ENCODE measurements around the gene TRHDE. TPM values are rescaled to one million over a fixed set of nuclear protein-coding genes. Genes with fewer than 3 reads are reported as not detected.
A peak's percentile ranks its signal among the peaks of the same experiment; 100 is the strongest.

TRHDE gene
- total RNA-seq, 6 experiments from 2014 or later = 65.7 to 106 (median 93.3) TPM

- Mint-ChIP-seq H3K27me3 (ENCODE audit: insufficient read depth) (0 out of 2 replicates have a peak, but pooled peaks cover 3% of the 10 kb centered on the region), H3K36me3 (ENCODE audit: low read depth) (peaks cover 9% of the 10 kb centered on the region), H3K9me3 (no peaks in the 10 kb centered on the region), H3K27ac (no peak overlapping the region), H3K4me3 (no peak overlapping the region), H3K4me1 (ENCODE audit: low read depth) (peaks cover 11% of the 10 kb centered on the region)
- no peak for TF ChIP-seq CTCF (IDR thresholded peaks at IDR 0.05)
- no peak for DNase-seq
These were observed 195.8 kb downstream of the TRHDE start for GRCh38 chr12:72467985-72468384.

- Mint-ChIP-seq H3K36me3 (ENCODE audit: low read depth) (peaks cover 9% of the 10 kb centered on the region), H3K27ac (no peak overlapping the region), H3K4me1 (ENCODE audit: low read depth) (peaks cover 5% of the 10 kb centered on the region), H3K27me3 (ENCODE audit: insufficient read depth) (0 out of 2 replicates have a peak, but pooled peaks cover under 1% of the 10 kb centered on the region), H3K4me3 (no peak overlapping the region), H3K9me3 (no peaks in the 10 kb centered on the region)
- DNase-seq = no peak
- TF ChIP-seq CTCF (IDR thresholded peaks at IDR 0.05) = no peak
These were observed 196.3 kb downstream of the TRHDE start for GRCh38 chr12:72468505-72468904.

GRCh38 chr12:72471806-72472205 is 199.6 kb downstream of the TRHDE start:
- no peak for DNase-seq
- Mint-ChIP-seq H3K4me3 (no peak overlapping the region), H3K9me3 (no peaks in the 10 kb centered on the region), H3K4me1 (ENCODE audit: low read depth) (no peaks in the 10 kb centered on the region), H3K27me3 (ENCODE audit: insufficient read depth) (no peaks in the 10 kb centered on the region), H3K36me3 (ENCODE audit: low read depth) (peaks cover 15% of the 10 kb centered on the region), H3K27ac (peak overlapping the region; percentile 16; the same call in 1 of the 2 replicates)
- no peak for TF ChIP-seq CTCF (IDR thresholded peaks at IDR 0.05)

GRCh38 chr12:72472350-72472749 is 200.2 kb downstream of the TRHDE start:
- Mint-ChIP-seq H3K4me1 (ENCODE audit: low read depth) (no peaks in the 10 kb centered on the region), H3K36me3 (ENCODE audit: low read depth) (peaks cover 15% of the 10 kb centered on the region)
- DNase-seq = no peak

GRCh38 chr12:72476301-72476700 is 204.1 kb downstream of the TRHDE start:
- TF ChIP-seq CTCF (IDR thresholded peaks at IDR 0.05) = no peak
- Mint-ChIP-seq H3K9me3 (no peaks in the 10 kb centered on the region), H3K27me3 (ENCODE audit: insufficient read depth) (no peaks in the 10 kb centered on the region), H3K4me3 (no peak overlapping the region), H3K27ac (no peak overlapping the region), H3K36me3 (ENCODE audit: low read depth) (peaks cover 9% of the 10 kb centered on the region; the same call in 1 of the 2 replicates), H3K4me1 (ENCODE audit: low read depth) (no peaks in the 10 kb centered on the region)
- no peak for DNase-seq

More at GRCh38 chr12:72472350-72472749, 200.2 kb downstream of the TRHDE start:
- H3K9me3 Mint-ChIP-seq = no peaks in the 10 kb centered on the region
- H3K27ac Mint-ChIP-seq = no peak overlapping the region
- H3K27me3 Mint-ChIP-seq (ENCODE audit: insufficient read depth) = no peaks in the 10 kb centered on the region
- TF ChIP-seq CTCF (IDR thresholded peaks at IDR 0.05) = peak; percentile 34
- H3K4me3 Mint-ChIP-seq = no peak overlapping the region
